COLO668 (cell line): ENCODE data around the gene AIPL1.
"Not testable (repeated sequence)": the region's sequence is repeated elsewhere in the genome, so short reads cannot be mapped to it uniquely, and the experiment has no call there.

Source experiments
- DNase-seq: peaks from one replicate; lab custom pipeline; 2025; ENCODE audit not compliant: unreplicated experiment; lab: John Stamatoyannopoulos, UW

AIPL1 gene, protein sequence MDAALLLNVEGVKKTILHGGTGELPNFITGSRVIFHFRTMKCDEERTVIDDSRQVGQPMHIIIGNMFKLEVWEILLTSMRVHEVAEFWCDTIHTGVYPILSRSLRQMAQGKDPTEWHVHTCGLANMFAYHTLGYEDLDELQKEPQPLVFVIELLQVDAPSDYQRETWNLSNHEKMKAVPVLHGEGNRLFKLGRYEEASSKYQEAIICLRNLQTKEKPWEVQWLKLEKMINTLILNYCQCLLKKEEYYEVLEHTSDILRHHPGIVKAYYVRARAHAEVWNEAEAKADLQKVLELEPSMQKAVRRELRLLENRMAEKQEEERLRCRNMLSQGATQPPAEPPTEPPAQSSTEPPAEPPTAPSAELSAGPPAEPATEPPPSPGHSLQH

DNA sequence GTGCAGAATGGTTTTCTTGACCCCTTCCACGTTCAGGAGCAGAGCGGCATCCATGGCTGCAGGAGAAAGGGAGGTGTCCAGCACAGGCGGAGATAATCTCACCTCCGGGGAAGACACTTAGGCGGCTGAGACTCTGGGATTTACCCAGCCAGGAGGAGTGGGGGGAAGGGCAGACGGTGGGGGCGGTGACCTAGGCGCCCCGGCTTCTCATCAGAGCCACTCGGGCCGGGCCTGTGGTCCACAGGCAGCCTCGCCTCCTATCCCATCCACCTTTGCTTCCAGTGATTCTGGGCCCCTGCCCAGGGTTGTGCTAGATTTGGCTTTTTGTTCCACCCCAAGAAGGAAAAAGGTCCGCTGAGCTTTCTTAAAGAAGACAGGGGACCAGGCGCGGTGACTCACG, at the start of gene AIPL1:
TSS of gene AIPL1 (minus strand) at position 71 of the 400 bp plus-strand sequence. CDS start at position 54, 17 bp downstream.
- DNase-seq = no peak

DNA sequence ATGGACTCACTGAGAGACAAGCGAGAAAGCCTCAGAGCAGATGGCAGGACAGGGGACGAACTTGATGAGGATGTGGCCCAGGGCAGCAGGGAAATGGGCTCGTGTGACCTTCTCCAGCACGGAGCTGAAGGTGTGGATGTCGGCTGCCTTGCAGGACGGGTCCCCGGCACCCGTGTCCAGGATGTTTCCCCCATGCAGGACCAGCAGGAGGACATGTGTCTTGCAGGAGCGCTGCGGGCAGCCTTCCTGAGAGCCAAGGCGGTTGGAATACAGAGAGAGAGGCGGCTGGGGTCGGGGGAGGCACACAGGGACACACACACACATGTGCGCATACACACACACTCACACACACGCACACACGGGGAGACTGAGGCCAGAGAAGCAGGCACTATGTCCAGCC, 48.6 kb upstream of the AIPL1 start:
- no peak for DNase-seq

DNA sequence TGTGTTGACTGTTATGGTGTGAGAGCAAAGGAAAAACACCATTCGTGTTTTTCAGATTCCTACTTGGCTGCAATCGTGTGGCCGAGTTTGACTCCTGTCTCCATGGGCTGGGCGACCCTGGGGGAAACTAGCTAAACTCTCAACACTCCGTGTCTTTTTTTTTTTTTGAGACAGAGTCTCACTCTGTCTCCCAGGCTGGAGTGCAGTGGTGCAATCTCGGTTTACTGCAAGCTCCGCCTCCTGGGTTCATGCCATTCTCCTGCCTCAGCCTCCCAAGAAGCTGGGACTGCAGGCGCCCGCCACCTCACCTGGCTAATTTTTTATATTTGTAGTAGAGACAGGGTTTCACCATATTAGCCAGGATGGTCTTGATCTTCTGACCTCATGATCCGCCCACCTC, 47.9 kb upstream of the AIPL1 start:
- not testable (repeated sequence) for DNase-seq

DNA sequence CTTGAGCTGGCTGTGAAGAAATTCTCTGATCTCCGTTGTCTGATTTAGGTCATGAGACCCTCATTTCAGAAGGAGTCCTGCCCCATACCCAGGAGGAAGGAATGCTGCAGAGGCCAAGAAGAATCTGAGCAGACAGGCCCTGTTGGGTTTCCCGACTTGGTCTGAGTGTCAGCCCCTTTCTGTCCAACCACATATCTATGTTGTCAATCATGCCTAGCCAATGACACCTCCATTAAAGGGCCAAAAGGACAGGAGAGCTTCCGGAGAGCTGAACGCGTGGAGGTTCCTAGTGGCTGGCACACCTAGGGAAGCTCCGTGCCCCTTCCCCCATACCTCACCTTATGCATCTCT, 47.2 kb upstream of the AIPL1 start:
- no peak for DNase-seq

DNA sequence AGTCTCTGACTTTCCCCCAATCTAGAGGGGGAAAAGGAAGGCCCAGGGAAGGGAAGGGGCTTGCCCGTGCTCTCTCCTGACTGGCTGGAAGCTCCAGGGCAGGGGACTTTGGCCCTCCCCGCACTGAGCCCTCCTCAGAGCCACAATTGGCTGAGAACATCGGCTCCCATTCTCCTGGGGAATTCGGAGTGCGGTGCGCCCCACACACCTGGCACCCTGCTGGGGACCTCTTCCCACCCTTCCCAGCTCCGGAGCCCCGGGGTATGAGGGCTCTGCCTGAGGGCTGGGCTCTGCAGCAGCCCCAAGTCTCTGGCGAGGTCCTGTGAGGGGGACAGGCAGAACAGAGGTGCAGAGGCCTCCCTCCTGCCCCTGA, 45.4 kb upstream of the AIPL1 start:
- DNase-seq = no peak

DNA sequence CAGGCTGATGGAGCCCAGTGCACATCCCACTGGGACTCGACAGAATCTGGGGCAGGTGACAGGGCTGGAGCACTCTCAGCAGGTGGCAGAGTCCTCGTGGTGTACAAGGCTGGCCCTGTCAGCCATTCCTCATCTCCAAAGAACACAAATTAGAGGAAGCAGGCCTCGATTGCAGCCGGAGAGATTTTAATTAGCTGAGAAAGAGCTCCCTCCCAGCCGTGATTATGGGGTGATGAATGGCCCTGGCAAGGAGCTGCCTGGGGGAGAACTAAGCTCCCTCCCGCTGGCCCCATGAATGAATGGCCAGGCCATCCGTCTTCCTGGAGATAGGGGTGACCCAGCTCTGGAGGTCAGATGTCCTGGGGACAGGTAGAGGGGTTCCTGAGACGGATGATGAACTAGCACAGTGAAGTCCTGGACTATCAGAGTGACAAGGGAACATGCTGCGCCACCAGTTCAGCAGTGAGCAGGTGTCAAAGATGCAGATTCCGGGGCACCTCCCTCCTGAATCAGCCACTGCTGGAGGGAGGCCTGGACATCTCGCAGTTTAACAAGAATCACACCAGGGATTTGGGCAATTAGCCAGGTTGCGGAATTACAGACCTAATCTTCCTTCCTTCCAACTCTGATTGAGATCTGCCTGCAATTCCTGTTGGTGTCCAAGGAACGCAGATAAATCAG, 44.8 kb upstream of the AIPL1 start:
- no peak for DNase-seq

DNA sequence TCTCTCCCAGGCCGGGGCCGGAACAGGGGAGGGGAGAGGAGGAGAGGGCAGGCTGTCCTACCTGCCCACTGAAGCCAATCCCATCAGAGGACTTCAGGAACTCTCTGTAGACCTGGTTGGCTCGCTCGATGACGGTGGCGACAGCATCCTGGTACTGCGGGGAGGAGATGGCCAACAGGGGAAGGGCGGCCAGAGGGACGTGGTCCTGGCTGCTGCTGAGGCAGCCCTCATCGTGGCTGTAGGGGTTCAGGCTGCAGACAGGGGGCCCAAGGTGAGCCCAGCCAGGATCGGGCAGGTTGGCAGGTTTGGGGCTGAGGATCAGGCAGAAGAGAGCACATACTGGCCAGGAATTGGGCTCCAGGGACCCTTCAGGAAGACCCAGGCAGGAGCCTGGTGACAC, 43.6 kb upstream of the AIPL1 start:
- DNase-seq = no peak

DNA sequence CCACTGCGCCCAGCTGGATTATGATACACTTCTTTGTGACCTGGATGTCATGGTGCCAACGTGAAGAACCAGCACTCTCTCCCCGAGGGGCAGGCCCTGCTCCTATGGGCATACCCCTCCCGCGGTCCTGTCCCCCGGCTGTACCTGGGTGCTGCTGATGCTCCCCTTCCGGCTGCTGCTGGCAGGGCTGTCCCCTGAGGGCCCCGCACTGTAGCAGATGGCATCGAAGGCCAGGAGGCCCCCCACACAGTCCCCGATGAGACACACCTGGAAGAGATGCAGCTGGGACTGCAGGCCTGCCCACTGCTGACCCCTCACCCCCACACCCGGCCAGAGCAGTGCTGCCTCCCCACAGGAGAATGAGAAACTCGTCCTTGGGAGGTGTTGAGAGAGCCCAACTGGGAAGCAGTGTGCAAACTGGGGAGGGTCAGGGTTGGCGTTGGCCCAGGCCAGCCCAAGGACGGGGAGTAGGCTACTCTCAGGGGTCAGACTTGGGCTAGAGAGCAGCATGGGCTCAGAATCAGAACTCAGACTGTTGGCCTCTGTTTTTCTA, 43.0 kb upstream of the AIPL1 start:
- no peak for DNase-seq

DNA sequence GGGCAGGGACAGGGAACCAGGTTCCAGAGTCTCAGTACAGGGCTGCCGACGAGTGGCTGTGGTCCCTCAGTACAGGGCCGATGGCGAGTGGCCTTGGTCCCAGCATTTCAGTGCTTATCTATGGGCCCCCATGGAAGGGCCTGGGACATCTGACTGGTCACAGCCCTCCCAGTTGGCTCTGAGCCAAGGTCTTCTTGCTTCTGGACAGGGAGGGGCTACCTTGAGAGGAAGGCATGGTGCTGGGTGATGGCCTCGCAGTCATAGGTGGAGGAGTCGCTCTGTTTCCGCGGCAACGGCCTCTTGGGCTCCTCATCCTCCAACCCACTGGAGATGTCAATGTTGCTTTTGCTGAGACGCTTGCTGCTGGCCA, 41.9 kb upstream of the AIPL1 start:
- no peak for DNase-seq

DNA sequence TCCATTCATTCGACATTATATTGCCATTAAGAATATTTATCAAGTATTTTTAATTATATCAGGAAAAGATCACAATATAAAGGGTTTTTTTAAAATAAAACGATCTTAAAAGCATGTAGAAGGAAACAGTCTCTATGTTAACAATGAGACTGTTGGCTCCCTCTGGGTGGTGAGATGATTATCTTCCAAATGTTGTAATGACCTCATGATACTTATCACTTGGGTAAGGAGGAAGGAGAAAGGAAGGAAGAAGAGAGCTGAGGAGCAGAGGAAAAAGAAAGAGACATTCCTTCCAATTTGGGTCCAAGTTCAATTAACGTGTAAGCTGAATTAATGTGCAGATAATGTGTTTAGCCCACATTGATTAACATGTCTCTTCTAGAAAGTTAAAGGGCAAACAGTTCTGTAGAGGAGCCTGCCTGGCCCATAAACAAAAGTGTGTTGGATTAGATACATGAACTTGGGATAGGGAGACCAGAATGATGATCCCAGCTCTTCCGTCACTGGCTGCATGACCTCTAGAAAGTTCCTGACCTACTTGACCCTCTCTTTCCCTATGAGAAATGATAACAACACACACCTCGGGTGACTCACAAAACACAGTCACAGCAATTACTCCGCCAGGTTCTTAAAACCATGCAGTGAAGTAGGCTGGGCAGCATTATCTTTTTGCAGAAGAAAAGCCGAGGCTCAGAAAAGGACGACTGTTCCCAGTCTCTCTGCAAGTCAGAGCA, 41.3 kb upstream of the AIPL1 start:
- no peak for DNase-seq

DNA sequence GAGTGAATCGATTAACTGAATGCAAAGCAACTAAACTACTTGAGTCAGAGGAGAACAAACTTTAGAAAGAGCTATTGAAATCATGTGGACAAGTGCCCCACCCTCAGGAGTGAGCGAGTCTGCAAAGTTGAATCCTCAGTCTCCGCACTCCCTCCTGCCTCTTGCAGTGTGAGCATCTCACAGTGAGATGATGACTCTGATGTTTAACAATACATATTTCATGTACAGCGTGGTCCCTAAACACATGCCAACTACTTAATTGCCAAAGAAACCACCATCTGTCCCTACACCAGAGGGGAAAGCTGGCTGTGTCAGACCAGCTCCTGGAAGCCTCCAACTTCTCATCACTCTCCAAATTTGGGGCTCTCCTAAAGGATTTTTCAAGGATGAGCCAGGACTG, 40.5 kb upstream of the AIPL1 start:
- no peak for DNase-seq

DNA sequence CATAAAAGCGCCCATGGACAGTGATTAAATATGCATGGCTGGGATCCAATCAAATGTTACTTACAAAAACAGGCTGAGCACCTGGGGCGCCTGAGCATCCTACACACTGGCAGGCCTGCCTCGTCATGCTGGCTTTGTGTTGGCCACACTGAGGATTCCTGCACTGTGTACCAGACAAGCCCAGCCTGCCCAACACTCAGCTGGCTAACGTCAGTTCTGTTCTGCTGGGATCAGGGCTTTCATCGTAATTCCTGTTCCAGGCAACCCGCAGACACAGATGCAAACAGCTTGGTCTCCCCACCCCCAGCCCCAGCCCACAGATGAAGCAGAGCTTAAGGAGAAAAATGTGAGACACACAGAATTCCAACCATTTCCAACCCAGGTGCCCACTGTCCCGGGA, 40.0 kb upstream of the AIPL1 start:
- DNase-seq = no peak

DNA sequence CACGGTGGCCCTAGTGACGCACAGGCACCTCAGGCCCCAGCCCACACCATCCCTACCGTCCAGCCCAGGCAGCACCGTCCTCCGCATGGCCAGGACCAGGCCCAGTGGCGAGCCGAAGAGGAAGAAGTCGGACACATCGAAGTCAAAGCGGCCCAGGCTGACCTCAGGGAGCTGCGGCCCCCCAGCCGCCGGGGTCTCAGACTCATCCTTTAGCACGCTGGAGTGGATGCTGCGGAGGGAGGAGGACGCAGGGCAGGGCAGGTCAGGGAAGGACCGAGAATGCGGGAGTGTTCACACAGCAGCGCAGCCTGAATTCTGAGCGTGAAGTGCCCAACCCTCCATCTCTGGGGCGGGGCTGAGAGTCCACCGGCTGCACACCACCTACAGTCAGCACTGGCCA, 39.5 kb upstream of the AIPL1 start:
- DNase-seq = no peak

DNA sequence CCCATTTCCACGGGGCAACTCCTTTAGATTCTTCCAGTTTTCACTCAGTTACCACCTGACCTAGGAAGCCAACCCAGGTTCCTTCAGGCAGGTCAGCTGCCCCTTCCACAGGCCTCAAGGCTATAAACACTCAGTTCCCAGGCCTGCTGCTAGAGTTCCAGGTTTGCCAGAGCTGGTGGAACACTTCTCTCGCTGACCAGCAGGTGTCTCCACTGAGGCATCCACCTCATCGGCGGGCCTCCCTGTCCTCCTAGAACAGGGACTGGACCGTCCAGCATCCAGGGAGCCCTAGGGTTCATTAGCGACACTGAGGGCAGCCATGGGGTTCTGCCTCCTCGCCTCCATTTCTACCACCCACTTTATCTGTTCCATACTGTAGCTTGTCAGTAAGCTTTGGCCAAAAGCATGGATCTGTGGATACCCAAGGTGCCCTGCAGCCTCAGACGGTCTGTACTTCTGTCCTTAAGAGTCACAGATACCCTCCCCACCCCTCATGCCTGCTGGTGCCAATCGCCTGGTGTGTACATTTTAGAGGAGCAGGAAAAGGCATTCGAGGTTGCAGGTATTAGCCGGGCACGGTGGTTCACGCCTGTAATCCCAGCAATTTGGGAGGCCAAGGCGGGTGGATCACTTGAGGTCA, 38.3 kb upstream of the AIPL1 start:
- peak; percentile 38 for DNase-seq

DNA sequence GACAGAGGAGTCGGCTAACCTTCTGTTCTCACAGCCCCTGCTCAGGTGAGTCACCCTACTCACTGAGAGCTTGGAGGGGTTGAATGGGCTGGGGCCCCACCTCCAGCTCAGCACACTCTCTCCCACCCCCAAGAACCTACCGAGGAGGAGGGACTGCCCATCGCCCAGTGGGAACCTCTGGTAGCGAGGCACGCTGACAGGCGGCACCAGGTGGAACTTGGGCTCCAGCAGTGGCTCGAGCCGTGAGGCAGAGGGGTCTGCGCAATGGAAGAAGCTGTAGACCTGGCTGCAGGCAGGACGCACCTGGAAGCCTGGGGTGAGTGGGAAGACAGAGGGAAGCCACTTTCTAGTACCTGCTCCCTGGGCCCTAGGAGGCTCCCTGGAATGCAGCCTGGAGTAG, 37.6 kb upstream of the AIPL1 start:
- DNase-seq = no peak

DNA sequence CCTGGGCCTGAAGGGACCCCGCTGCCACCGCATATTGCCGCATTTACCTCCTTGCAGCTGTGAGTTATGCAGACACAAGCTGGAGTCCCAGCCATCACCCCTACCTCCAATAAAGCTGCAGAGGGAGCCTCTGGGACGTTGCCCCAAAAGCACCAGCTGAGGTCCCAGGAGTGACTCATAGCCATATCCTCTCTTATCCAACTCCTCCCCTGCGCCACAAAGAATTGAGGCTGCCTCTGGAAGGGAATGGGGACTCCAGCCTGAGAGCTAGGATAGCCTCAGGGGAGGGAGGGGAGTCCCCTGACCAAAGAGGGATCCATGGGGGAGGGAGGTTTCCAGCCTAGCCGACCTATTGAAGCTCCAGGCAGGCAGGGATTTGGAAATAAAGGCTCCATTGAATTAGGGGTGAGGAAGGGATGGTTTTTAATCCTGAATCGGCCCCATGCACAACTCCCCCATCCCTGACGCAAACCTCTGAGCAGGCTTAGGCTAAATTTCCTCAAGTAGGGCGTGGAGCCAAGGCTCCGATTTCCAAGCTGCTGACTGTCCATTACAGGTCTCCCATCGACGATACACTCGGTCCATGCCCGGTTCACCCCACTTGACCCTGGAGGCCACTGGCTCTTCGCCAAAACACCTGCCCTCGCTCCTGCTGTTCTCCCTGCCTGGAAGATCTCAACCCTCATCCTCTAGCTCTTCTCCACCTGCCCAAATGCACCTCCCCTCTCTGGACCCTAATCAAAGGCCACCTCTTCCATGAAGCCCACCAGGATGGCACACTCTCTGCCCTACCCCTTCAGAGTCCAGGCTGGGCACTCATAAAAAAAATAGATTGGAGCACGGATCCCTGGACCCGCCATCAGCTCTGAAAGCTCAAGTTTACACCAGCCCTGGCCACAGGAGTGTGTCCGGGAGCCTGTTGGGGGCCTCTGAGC, 36.9 kb upstream of the AIPL1 start:
- no peak for DNase-seq

DNA sequence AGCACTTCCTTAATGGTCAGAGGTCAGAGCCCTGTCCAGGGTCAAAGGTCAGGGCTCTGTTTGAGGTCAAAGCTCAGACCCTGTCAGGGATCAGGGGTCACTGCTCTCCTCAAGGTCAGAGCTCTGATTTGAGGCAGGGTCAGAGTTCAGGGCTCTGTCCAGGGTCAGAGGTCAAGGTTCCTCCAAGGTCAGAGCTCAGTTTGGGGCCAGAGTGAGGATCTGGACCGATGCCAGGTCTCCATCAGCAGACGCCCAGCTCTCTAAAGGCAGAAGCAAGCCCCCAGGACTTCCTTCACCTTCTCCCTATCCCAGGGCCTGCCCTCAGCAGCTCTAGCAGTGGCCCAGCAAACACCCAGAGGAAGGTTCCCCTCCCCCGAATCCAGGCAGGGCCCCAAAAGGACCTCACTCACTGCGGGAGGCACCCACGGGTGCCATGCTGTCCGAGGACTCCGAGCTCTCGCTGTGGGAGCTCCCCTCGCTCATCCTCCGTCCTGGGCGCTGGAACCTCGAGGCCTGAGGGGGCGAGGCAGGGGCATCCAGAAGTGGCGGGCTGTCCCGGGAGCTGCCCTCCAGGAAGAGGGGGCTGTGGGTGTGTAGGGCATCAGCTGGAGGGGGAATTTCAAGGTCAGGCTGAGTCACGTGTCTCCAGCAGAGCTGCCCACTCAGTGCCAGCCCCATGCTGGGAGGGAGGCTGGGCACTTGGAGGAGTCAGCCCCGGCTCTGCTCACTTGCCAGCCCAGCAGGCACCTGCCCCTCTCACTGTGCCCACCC, 36.0 kb upstream of the AIPL1 start:
- DNase-seq = no peak

DNA sequence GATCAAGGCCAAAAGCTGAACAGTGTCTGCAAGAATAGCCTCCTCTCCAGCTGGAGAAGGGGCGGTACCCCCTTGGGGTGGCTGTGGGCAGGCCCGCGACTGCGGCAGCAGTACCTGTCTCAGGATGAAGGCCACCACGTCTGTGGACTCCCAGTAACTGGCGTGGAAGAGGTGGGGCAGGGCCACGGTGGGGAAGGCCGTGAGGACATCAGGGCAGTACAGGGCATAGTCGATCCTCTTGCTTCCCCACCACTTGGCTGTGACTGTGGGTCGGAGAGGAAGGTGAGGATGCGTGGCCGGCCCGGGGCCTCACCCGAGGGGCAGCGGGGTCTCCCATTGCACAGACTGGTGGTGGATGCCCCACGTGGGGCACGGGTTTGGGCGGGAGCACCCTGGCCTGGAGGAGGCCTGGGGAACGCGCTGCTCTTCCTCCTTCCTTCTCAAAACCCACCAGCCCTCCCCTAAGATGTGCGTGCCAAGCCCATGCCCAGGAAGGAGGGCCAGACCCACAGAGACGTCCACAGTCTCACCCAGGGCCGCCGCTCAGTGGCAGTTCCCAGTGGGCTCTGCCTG, 35.3 kb upstream of the AIPL1 start:
- no peak for DNase-seq

DNA sequence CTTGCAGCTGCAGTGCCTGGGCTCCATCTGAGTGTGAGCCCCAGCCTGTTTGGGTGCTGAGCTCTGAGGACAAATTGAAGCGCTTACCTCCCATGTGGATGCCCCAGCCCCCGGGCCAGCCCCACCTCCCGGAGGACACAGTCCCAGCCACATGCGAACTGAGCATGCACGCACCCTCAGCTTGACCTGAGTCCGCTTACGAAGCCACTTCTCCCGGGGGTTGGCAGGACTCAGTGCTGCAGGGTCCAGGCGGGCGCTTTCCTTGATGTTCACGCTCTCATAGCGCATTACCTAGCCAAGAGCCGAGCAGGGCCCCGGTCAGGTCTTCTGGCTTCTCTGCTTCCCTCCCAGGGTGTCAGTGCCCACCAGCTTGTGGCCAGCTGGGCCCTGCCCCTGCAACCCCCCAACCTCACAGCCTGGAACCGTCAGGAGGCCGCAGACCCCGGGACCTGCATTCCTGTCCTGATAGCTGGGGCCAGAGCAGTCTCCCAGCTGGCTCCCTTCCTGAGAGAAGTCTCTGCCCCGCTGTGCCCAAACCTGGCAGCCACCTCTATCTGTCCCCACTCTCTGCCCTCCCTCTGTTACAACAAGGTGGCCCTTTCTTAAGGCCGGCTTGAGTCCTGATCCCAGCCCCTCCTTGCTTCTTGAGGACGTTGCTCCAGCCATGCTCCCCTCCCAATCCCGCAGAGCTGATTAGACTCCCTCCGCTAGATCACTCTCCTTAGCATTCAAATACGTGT, 33.3 kb upstream of the AIPL1 start:
- DNase-seq = no peak
